Esophagus squamous epithelium (tissue), 5 donors: ENCODE measurements around the gene TMEM165. TPM values are rescaled to one million over a fixed set of nuclear protein-coding genes. Genes with fewer than 3 reads are reported as not detected.

Experiments
- DNase-seq: peaks from one replicate; lab custom pipeline; 2025; lab: John Stamatoyannopoulos, UW
- H3K27ac ChIP-seq, 4 donors: fragments of 200-600 bp; sonication (generic); one replicate each; pipeline ENCODE4 v1.5.1; 2016 to 2019; ENCODE audit warnings: mild to moderate bottlenecking in 1 of 4
- H3K27me3 ChIP-seq, 4 donors: fragments of 200-600 bp; sonication (generic); 1 replicate in 3 of 4; 2 replicates in 1 of 4; pipeline versions ENCODE4 v1.5.1 to v1.6.0; 2017 to 2021; ENCODE audit warnings: antibody characterized with exemption in 1 of 4
- H3K36me3 ChIP-seq, 3 donors: fragments of 200-600 bp; sonication (generic); one replicate each; pipeline ENCODE4 v1.5.1; 2016 to 2019
- H3K4me1 ChIP-seq, 3 donors: fragments of 200-600 bp; sonication (generic); one replicate each; pipeline ENCODE4 v1.5.1; 2017 to 2019
- H3K4me3 ChIP-seq, 4 donors: fragments of 200-600 bp; sonication (generic); 1 replicate in 3 of 4; 2 replicates in 1 of 4; pipeline ENCODE4 v1.5.1; 2016 to 2019; ENCODE audit warnings: mild to moderate bottlenecking in 2 of 4, moderate library complexity in 1 of 4
- H3K9me3 ChIP-seq, 3 donors: fragments of 200-600 bp; sonication (generic); one replicate each; pipeline ENCODE4 v1.5.1; 2016 to 2019
- POLR2A ChIP-seq, 4 donors: fragments of 450-650 bp; IDR thresholded peaks; one replicate each; pipeline ENCODE4 v1.6.1; 2017; ENCODE audit warnings: antibody characterized with exemption in 4 of 4, mild to moderate bottlenecking in 4 of 4, moderate library complexity in 3 of 4
- WGBS, 2 donors: methylation state at CpG; one replicate each; pipeline ENCODE4 v1.1.5; 2018; 5-methylcytosine and 5-hydroxymethylcytosine counted together
- intact Hi-C: fragments of 100-400 bp; cut with DNase I; formaldehyde crosslinking; loops from one replicate; pipeline ENCODE4 v1.15.0; 2022
- total RNA-seq, 4 donors: library from RNA; depleted of rRNA; stranded (reverse); fragments of >200 nt; gene quantifications; one replicate each; pipeline ENCODE4 v1.1.0, GENCODE V29; 2016
- TF ChIP-seq, protein P1 (sequence below), 6 experiments: fragments of 450-650 bp in 4 of 6; fragments of 200-600 bp in 2 of 6; sonication (generic) in 2 of 6; IDR thresholded peaks; one replicate each; pipeline ENCODE4 v1.5.1; 2016 to 2019; ENCODE audit warnings: antibody characterized with exemption in 6 of 6, mild to moderate bottlenecking in 4 of 6, moderate library complexity in 4 of 6
- donor health status: DM: yes; HTN: yes; CAD: no.

The TMEM165 gene
- total RNA-seq, 4 donors from 2014 or later, result 136 to 276 (median 179) TPM

- no peak for DNase-seq
- intact Hi-C loops, result no loop called here
- Histone ChIP-seq H3K4me3 (no peak overlapping the region), H3K36me3 (peaks cover 0 to 76% (median 8%) of the 10 kb centered on the region in 3 donors), H3K27me3 (no peaks in the 10 kb centered on the region), H3K4me1 (peaks cover 0 to 42% (median 4%) of the 10 kb centered on the region in 3 donors), H3K27ac (no peak overlapping the region), H3K9me3 (no peaks in the 10 kb centered on the region)
- 92 to 97% methylated on average over 8 of the region's 8 CpGs for WGBS, 2 donors
- no peak for TF ChIP-seq POLR2A (IDR thresholded peaks at IDR 0.05)
- TF ChIP-seq, protein P1, sequence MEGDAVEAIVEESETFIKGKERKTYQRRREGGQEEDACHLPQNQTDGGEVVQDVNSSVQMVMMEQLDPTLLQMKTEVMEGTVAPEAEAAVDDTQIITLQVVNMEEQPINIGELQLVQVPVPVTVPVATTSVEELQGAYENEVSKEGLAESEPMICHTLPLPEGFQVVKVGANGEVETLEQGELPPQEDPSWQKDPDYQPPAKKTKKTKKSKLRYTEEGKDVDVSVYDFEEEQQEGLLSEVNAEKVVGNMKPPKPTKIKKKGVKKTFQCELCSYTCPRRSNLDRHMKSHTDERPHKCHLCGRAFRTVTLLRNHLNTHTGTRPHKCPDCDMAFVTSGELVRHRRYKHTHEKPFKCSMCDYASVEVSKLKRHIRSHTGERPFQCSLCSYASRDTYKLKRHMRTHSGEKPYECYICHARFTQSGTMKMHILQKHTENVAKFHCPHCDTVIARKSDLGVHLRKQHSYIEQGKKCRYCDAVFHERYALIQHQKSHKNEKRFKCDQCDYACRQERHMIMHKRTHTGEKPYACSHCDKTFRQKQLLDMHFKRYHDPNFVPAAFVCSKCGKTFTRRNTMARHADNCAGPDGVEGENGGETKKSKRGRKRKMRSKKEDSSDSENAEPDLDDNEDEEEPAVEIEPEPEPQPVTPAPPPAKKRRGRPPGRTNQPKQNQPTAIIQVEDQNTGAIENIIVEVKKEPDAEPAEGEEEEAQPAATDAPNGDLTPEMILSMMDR (IDR thresholded peaks at IDR 0.05), result no peak
Measured at GRCh38 chr4:55410431-55410830, 14.7 kb downstream of the TMEM165 start.

- TF ChIP-seq, protein P1 (IDR thresholded peaks at IDR 0.05), result no peak
- no peak for TF ChIP-seq POLR2A (IDR thresholded peaks at IDR 0.05)
- peaks cover 0 to 76% (median 12%) of the 10 kb centered on the region in 3 donors for H3K36me3 ChIP-seq
- no peak overlapping the region for H3K27ac ChIP-seq
- no peak overlapping the region for H3K4me3 ChIP-seq
- WGBS, 2 donors, result 86 to 94% methylated on average over 6 of the region's 6 CpGs
- intact Hi-C loops, result no loop called here
- H3K9me3 ChIP-seq, result no peaks in the 10 kb centered on the region
- H3K27me3 ChIP-seq, result no peaks in the 10 kb centered on the region
- DNase-seq, result no peak
- peaks cover 0 to 41% (median 4%) of the 10 kb centered on the region in 3 donors for H3K4me1 ChIP-seq
Measured at GRCh38 chr4:55411621-55412020, 15.9 kb downstream of the TMEM165 start.

GRCh38 chr4:55416176-55416575, 20.4 kb downstream of the TMEM165 start:
- H3K9me3 ChIP-seq, result no peaks in the 10 kb centered on the region
- intact Hi-C loops, result no loop called here
- H3K4me1 ChIP-seq, result peaks cover 0 to 3% (median 0%) of the 10 kb centered on the region in 3 donors
- WGBS, 2 donors, result 84 to 87% methylated on average over 3 of the region's 3 CpGs
- no peak overlapping the region for H3K4me3 ChIP-seq
- no peaks in the 10 kb centered on the region for H3K27me3 ChIP-seq
- TF ChIP-seq, protein P1 (IDR thresholded peaks at IDR 0.05), result no peak
- no peak for TF ChIP-seq POLR2A (IDR thresholded peaks at IDR 0.05)
- no peak overlapping the region for H3K27ac ChIP-seq
- H3K36me3 ChIP-seq, result peaks cover 0 to 99% (median 25%) of the 10 kb centered on the region in 3 donors
- DNase-seq, result no peak

- Histone ChIP-seq H3K4me3 (no peak overlapping the region), H3K4me1 (peaks cover 0 to 19% (median 0%) of the 10 kb centered on the region in 3 donors), H3K9me3 (no peaks in the 10 kb centered on the region), H3K36me3 (peaks cover 16 to 100% (median 32%) of the 10 kb centered on the region in 3 donors), H3K27me3 (no peaks in the 10 kb centered on the region), H3K27ac (no peak overlapping the region)
- TF ChIP-seq, protein P1 (IDR thresholded peaks at IDR 0.05), result no peak
- no peak for TF ChIP-seq POLR2A (IDR thresholded peaks at IDR 0.05)
- intact Hi-C loops, result no loop called here
- 82 to 86% methylated on average over 3 of the region's 3 CpGs for WGBS, 2 donors
- no peak for DNase-seq
Measured at GRCh38 chr4:55424791-55425190, 29.0 kb downstream of the TMEM165 start.

- 75 to 76% methylated on average over 6 of the region's 6 CpGs for WGBS, 2 donors
- Histone ChIP-seq H3K4me1 (no peaks in the 10 kb centered on the region), H3K27ac (no peak overlapping the region), H3K27me3 (no peaks in the 10 kb centered on the region), H3K9me3 (no peaks in the 10 kb centered on the region), H3K4me3 (no peak overlapping the region), H3K36me3 (peaks cover 4 to 98% (median 26%) of the 10 kb centered on the region in 3 donors)
- TF ChIP-seq POLR2A (IDR thresholded peaks at IDR 0.05), result no peak
- TF ChIP-seq, protein P1 (IDR thresholded peaks at IDR 0.05), result no peak
- DNase-seq, result no peak
- intact Hi-C loops, result no loop called here
Measured at GRCh38 chr4:55431710-55432336, 36.1 kb downstream of the TMEM165 start.
